ENCODE results near the gene FAM120A. TPM values are rescaled to one million over a fixed set of nuclear protein-coding genes. Genes with fewer than 3 reads are reported as not detected.

The FAM120A gene, protein sequence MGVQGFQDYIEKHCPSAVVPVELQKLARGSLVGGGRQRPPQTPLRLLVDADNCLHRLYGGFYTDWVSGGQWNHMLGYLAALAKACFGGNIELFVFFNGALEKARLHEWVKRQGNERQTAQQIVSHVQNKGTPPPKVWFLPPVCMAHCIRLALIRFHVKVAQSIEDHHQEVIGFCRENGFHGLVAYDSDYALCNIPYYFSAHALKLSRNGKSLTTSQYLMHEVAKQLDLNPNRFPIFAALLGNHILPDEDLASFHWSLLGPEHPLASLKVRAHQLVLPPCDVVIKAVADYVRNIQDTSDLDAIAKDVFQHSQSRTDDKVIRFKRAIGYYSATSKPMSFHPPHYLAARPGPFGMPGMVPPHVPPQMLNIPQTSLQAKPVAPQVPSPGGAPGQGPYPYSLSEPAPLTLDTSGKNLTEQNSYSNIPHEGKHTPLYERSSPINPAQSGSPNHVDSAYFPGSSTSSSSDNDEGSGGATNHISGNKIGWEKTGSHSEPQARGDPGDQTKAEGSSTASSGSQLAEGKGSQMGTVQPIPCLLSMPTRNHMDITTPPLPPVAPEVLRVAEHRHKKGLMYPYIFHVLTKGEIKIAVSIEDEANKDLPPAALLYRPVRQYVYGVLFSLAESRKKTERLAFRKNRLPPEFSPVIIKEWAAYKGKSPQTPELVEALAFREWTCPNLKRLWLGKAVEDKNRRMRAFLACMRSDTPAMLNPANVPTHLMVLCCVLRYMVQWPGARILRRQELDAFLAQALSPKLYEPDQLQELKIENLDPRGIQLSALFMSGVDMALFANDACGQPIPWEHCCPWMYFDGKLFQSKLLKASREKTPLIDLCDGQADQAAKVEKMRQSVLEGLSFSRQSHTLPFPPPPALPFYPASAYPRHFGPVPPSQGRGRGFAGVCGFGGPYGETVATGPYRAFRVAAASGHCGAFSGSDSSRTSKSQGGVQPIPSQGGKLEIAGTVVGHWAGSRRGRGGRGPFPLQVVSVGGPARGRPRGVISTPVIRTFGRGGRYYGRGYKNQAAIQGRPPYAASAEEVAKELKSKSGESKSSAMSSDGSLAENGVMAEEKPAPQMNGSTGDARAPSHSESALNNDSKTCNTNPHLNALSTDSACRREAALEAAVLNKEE
- total RNA-seq = 90.3 and 91.5 TPM in 2 replicates

GRCh38 chr9:93450945-93451815, at the start of gene FAM120A:
TSS of gene FAM120A (plus strand) at chr9:93451685. CDS start at chr9:93451916, 231 bp downstream.

GRCh38 chr9:93453047-93453914, 1.8 kb downstream of the FAM120A start, which contains the start of gene FAM120AOS:
TSS of gene FAM120AOS (minus strand) at chr9:93453581. CDS start at chr9:93452709, 872 bp downstream.

DNA sequence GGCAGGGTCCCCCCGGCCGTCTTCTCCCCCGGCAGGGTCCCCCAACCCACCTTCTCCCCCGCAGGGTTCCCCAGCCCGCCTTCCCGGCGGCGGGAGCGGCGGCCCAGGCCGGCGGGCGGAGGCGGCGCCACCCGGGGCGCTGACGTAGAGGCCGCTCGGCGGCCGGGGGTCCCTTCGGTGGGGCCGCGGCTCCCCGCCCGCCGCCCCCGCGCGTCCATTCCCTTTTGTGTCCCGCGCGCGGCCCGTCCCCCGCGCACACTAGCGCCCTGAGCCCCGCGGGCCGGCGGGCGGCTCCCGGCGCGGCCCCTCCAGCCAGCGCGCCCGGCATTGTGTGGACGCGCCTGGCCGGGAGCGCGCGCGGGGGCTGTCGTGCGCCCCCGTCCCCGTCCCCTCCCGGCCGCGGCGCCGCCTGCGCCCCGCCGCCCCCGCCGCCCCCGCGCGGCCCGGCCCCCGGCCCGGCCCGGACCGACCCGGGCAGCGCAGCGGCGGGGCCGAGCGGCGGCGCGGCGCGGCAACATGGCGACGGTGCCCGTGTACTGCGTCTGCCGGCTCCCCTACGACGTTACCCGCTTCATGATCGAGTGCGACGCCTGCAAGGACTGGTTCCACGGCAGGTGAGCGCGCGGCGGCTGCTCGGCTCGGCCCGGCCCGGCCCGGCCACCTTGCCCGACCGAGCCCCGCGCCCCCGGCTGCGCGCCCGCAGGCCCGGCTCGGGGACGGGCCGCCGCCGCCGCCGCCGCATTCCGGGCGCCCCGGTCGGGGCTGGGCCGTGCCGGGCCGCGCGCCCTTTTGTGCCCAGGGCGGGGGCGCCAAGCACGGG, 125.0 kb downstream of the FAM120A start, which contains the start of gene PHF2:
Gene PHF2 (plus strand): TSS at position 327 of the 820 bp plus-strand sequence. CDS start 190 bp downstream, at position 517.

Other genes with a start within 250 kb of the FAM120A start
- gene FAM120AOS, start 1.9 kb downstream of the FAM120A start, total RNA-seq = 25.0 and 25.2 TPM in 2 replicates
- gene PHF2, start 124.9 kb downstream of the FAM120A start, total RNA-seq = 15.5 and 17.2 TPM in 2 replicates